Mesendoderm (in vitro differentiated cells): ENCODE measurements around the gene SEC24D.

Experiments used
- DNase-seq: peaks from one replicate; pipeline ENCODE4 v3.0.0; 2013
- H2AK5ac ChIP-seq: 2 replicates; pipeline ENCODE4 v1.6.1; 2013; ENCODE audit warnings: low read length, inconsistent platforms
- H2BK120ac ChIP-seq: 2 replicates; pipeline ENCODE4 v1.6.1; 2013; ENCODE audit warnings: low read depth, mild to moderate bottlenecking, low read length, moderate library complexity, mixed read lengths
- H2BK15ac ChIP-seq: replicated peaks from 2 replicates; pipeline ENCODE4 v1.6.1; 2013; ENCODE audit warnings: low read depth, mild to moderate bottlenecking, moderate library complexity
- H2BK5ac ChIP-seq: 2 replicates; pipeline ENCODE4 v1.6.1; 2013; ENCODE audit warnings: low read length, inconsistent platforms
- H3K18ac ChIP-seq: 2 replicates; pipeline ENCODE4 v1.6.1; 2013; ENCODE audit warnings: mild to moderate bottlenecking, low read length, mixed read lengths
- H3K23ac ChIP-seq: one replicate; pipeline ENCODE4 v1.6.1; 2013; ENCODE audit warnings: low read length
- H3K27ac ChIP-seq: 2 replicates; pipeline ENCODE4 v1.5.1; 2013; ENCODE audit warnings: low read depth, mild to moderate bottlenecking, inconsistent platforms, low read length, moderate library complexity
- H3K27me3 ChIP-seq: 2 replicates; pipeline ENCODE4 v1.6.1; 2013; ENCODE audit warnings: low read length, control low read depth, mild to moderate bottlenecking, inconsistent platforms; ENCODE audit not compliant: insufficient read depth, poor library complexity
- H3K36me3 ChIP-seq: 2 replicates; pipeline ENCODE4 v1.6.1; 2013; ENCODE audit warnings: low read length, inconsistent platforms; ENCODE audit not compliant: control insufficient read depth, insufficient read depth
- H3K4ac ChIP-seq: one replicate; pipeline ENCODE4 v1.6.1; 2013; ENCODE audit warnings: low read depth, mild to moderate bottlenecking, low read length, moderate library complexity
- H3K4me1 ChIP-seq: 2 replicates; pipeline ENCODE4 v1.6.1; 2013; ENCODE audit warnings: low read depth, low read length, inconsistent platforms; ENCODE audit not compliant: control insufficient read depth
- H3K4me2 ChIP-seq: 2 replicates; pipeline ENCODE4 v1.6.1; 2013; ENCODE audit warnings: low read length
- H3K4me3 ChIP-seq: 2 replicates; pipeline ENCODE4 v1.5.1; 2013; ENCODE audit warnings: mild to moderate bottlenecking, low read length
- H3K56ac ChIP-seq: one replicate; pipeline ENCODE4 v1.6.1; 2013; ENCODE audit warnings: low read length
- H3K79me1 ChIP-seq: 2 replicates; pipeline ENCODE4 v1.6.1; 2013; ENCODE audit warnings: low read length, inconsistent platforms
- H3K79me2 ChIP-seq: 2 replicates; pipeline ENCODE4 v1.6.1; 2013; ENCODE audit warnings: mild to moderate bottlenecking, low read length; ENCODE audit not compliant: control insufficient read depth, insufficient read depth
- H3K9ac ChIP-seq: 2 replicates; pipeline ENCODE4 v1.6.1; 2013; ENCODE audit warnings: low read length, inconsistent platforms
- H4K5ac ChIP-seq: one replicate; pipeline ENCODE4 v1.6.1; 2013; ENCODE audit warnings: low read length
- H4K8ac ChIP-seq: one replicate; pipeline ENCODE4 v1.6.1; 2013; ENCODE audit warnings: low read depth, mild to moderate bottlenecking, control low read depth, low read length, moderate library complexity
- WGBS: extraction: QIAGEN DNeasy Blood & Tissue Kit; methylation state at CpG from one replicate; pipeline ENCODE4 v1.1.7; 2013; ENCODE audit warnings: low lambda C conversion rate, missing lambda C conversion rate; ENCODE audit not compliant: insufficient coverage; ENCODE audit errors: extremely low coverage; 5-methylcytosine and 5-hydroxymethylcytosine counted together

The SEC24D gene

DNA sequence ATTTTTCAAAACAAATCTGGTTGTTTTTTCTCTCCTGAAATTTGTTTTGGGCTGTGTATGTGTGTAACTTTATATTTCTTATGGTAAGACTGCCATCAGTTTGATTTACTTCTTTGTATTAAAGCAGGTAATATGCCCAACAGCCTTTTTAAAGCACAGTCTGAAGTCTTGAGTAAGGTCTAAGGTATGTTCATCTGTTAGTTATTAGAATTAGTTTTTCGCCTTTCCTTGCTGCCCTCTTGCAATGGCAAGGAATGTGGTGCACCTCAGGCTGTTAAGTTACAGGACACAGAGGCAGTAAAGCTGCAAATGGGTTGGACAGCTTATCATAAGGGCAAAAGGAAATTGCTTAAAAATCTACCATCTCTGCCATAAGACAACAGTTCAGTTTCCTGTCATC is 79.0 kb downstream of the SEC24D start:
- H3K18ac ChIP-seq, result no peak overlapping the region
- no peak overlapping the region for H3K4me2 ChIP-seq
- no peak for DNase-seq
- H2BK5ac ChIP-seq, result no peak overlapping the region
- H3K36me3 ChIP-seq, result no peaks in the 10 kb centered on the region
- H3K4me1 ChIP-seq, result no peaks in the 10 kb centered on the region
- no CpG with 5 or more reads among the region's 1 CpG for WGBS
- no peak overlapping the region for H2BK15ac ChIP-seq
- H3K4ac ChIP-seq, result no peak overlapping the region
- no peak overlapping the region for H4K8ac ChIP-seq
- H2AK5ac ChIP-seq, result no peak overlapping the region
- no peak overlapping the region for H3K4me3 ChIP-seq
- no peaks in the 10 kb centered on the region for H3K27me3 ChIP-seq
- H3K79me1 ChIP-seq, result no peaks in the 10 kb centered on the region
- no peaks in the 10 kb centered on the region for H3K79me2 ChIP-seq
- no peak overlapping the region for H3K23ac ChIP-seq
- H2BK120ac ChIP-seq, result no peak overlapping the region
- no peak overlapping the region for H3K56ac ChIP-seq
- no peak overlapping the region for H3K27ac ChIP-seq
- no peak overlapping the region for H4K5ac ChIP-seq
- H3K9ac ChIP-seq, result no peak overlapping the region

DNA sequence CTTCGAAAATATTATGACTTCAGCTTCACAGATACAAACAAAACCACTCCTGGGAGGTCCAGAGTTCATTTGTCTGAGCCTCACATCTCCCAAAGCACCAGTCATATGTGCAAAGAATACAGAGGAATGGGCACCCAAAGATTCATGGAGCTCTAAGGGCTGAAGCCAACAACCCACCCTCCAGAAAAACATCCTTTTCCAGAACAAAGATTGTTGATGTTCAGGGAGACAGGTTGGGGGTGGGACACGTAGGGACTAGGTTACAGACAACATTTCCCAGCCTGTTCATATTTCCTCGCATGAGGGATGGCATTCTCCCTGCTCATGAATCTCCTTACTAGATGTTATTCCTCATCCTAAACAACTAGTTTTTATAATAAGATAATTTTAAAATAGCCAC is 79.5 kb downstream of the SEC24D start:
- Histone ChIP-seq H3K27me3 (no peaks in the 10 kb centered on the region), H3K36me3 (peaks cover 1% of the 10 kb centered on the region), H3K79me2 (no peaks in the 10 kb centered on the region), H3K18ac (no peak overlapping the region), H2AK5ac (no peak overlapping the region), H3K4me2 (no peak overlapping the region), H3K9ac (no peak overlapping the region), H4K8ac (no peak overlapping the region), H4K5ac (no peak overlapping the region), H3K4ac (no peak overlapping the region), H2BK15ac (no peak overlapping the region), H3K27ac (no peak overlapping the region), H3K23ac (no peak overlapping the region), H3K56ac (no peak overlapping the region), H3K4me3 (no peak overlapping the region), H2BK120ac (no peak overlapping the region), H2BK5ac (no peak overlapping the region), H3K79me1 (no peaks in the 10 kb centered on the region), H3K4me1 (no peaks in the 10 kb centered on the region)
- no CpG with 5 or more reads among the region's 3 CpGs for WGBS
- no peak for DNase-seq

DNA sequence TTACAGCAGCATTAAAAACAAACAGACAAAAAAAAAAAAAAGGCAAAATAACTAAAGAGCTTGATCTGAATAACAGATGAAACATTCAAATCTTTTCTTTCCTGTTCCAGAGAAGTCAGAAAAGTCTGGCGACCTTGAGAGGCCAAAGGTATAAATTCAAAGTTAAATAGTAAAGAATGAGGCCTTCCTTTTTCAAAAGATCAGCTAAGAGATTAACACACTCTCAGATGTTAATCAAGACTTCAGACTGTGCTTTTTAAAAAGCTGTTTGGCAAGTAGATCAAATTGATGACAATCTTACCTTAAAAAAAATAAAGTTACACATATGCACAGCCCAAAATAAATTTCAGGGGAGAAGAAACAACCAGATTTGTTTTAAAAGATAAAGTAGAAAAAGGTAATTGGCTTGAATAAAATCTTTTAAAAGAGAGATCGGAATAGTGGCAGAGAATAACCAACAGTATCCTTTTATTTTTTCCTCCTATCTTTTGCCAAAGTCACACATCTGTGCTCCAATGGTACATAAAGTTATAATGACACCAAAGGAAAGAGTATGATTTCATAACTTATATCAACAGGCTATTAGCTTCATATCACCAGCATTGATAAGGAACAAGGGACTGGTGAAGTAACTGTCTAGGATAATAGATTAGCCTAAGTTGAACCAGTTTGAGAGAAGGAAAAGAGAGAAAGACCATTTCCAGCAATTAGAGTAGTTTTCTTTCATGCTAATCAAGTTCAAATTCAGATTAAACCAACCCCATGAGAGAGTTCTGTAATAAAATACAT is 80.3 kb downstream of the SEC24D start:
- no peak overlapping the region for H3K23ac ChIP-seq
- H3K4me1 ChIP-seq, result no peaks in the 10 kb centered on the region
- H3K4me3 ChIP-seq, result no peak overlapping the region
- H2BK120ac ChIP-seq, result no peak overlapping the region
- H3K27ac ChIP-seq, result no peak overlapping the region
- H3K36me3 ChIP-seq, result peaks cover 1% of the 10 kb centered on the region
- no peaks in the 10 kb centered on the region for H3K79me2 ChIP-seq
- H3K56ac ChIP-seq, result no peak overlapping the region
- H4K8ac ChIP-seq, result no peak overlapping the region
- WGBS, result no CpG with 5 or more reads among the region's 2 CpGs
- no peaks in the 10 kb centered on the region for H3K79me1 ChIP-seq
- no peak overlapping the region for H3K4me2 ChIP-seq
- H2AK5ac ChIP-seq, result no peak overlapping the region
- H3K27me3 ChIP-seq, result no peaks in the 10 kb centered on the region
- no peak overlapping the region for H4K5ac ChIP-seq
- DNase-seq, result no peak
- no peak overlapping the region for H2BK15ac ChIP-seq
- no peak overlapping the region for H2BK5ac ChIP-seq
- H3K9ac ChIP-seq, result no peak overlapping the region
- H3K4ac ChIP-seq, result no peak overlapping the region
- no peak overlapping the region for H3K18ac ChIP-seq

DNA sequence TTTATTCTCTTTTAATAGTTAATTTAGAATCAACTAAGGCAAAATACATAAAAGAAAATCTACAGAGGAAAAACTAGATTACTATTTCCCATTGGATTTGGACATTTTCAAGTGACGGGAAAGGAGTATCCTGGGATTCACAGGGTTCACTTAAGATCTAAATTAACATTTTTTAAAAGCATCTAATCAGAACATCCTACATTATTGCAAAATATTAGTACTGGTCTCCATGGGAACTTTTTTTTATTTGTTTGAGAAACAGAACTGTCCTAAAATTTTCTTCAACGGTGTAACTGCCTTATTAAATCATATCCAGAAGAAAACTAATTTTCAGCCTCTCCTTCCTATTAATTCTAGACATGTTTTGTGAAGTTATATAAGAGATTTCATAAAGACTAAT is 81.0 kb downstream of the SEC24D start:
- Histone ChIP-seq H3K79me1 (no peaks in the 10 kb centered on the region), H3K27ac (no peak overlapping the region), H3K9ac (no peak overlapping the region), H3K4ac (no peak overlapping the region), H3K23ac (no peak overlapping the region), H3K56ac (no peak overlapping the region), H2AK5ac (no peak overlapping the region), H4K5ac (no peak overlapping the region), H3K4me2 (no peak overlapping the region), H3K18ac (no peak overlapping the region), H3K79me2 (no peaks in the 10 kb centered on the region), H3K27me3 (no peaks in the 10 kb centered on the region), H2BK5ac (no peak overlapping the region), H3K36me3 (peaks cover 1% of the 10 kb centered on the region), H2BK120ac (no peak overlapping the region), H2BK15ac (no peak overlapping the region), H4K8ac (no peak overlapping the region), H3K4me1 (no peaks in the 10 kb centered on the region), H3K4me3 (no peak overlapping the region)
- no CpG with 5 or more reads among the region's 2 CpGs for WGBS
- DNase-seq, result no peak

DNA sequence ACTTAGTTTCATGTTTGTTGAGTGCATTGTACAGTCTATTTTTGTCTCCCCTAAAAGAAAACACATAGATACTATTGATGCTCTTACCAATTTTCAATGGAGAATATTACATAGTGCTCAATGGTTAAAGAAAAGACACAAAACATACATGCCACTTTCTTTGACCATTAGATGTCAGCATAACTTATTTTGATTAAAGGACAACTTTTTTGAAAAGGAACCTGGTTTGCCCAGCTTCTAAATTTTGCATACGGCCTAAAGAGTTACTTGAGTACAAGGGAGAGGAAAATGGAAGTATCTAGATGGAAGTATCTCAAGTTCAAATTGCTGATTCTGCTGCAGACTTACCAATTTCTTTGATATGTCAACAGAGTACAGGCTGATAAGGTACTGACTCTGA is 82.2 kb downstream of the SEC24D start:
- no peak overlapping the region for H3K18ac ChIP-seq
- H3K56ac ChIP-seq, result no peak overlapping the region
- no peak overlapping the region for H3K9ac ChIP-seq
- H3K4ac ChIP-seq, result no peak overlapping the region
- H4K8ac ChIP-seq, result no peak overlapping the region
- no peak overlapping the region for H2BK5ac ChIP-seq
- no peak overlapping the region for H4K5ac ChIP-seq
- H3K27me3 ChIP-seq, result no peaks in the 10 kb centered on the region
- H3K4me1 ChIP-seq, result no peaks in the 10 kb centered on the region
- no peak overlapping the region for H2BK15ac ChIP-seq
- no peak overlapping the region for H3K4me3 ChIP-seq
- no peak for DNase-seq
- no peak overlapping the region for H2BK120ac ChIP-seq
- whole genome bisulfite sequencing, result no CpG with 5 or more reads among the region's 1 CpG
- H3K23ac ChIP-seq, result no peak overlapping the region
- peaks cover 1% of the 10 kb centered on the region for H3K36me3 ChIP-seq
- no peak overlapping the region for H3K4me2 ChIP-seq
- H2AK5ac ChIP-seq, result no peak overlapping the region
- no peak overlapping the region for H3K27ac ChIP-seq
- no peaks in the 10 kb centered on the region for H3K79me2 ChIP-seq
- no peaks in the 10 kb centered on the region for H3K79me1 ChIP-seq

DNA sequence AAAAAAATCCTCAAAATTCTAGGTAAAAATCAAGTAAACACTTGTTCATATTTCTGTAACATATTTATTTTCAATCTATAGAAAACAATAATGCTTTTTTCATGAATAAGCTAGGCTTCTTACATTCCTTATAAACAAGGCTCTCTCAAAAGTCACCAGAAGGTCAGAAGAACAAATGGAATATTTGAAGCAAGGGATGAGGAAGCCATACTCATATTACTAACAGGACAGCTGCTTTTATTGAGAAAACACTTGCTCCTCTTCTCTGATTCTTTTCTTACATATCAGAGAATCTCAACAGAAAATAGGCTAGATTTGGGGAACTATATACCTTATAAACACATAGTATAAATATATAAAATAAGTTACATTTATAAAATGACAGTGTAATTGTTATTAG is 82.8 kb downstream of the SEC24D start:
- H3K23ac ChIP-seq, result no peak overlapping the region
- H3K9ac ChIP-seq, result no peak overlapping the region
- H3K36me3 ChIP-seq, result peaks cover 1% of the 10 kb centered on the region
- H4K5ac ChIP-seq, result no peak overlapping the region
- H3K56ac ChIP-seq, result no peak overlapping the region
- H3K4me3 ChIP-seq, result no peak overlapping the region
- no peaks in the 10 kb centered on the region for H3K4me1 ChIP-seq
- no peaks in the 10 kb centered on the region for H3K79me2 ChIP-seq
- H2BK5ac ChIP-seq, result no peak overlapping the region
- H2BK120ac ChIP-seq, result no peak overlapping the region
- no peak overlapping the region for H4K8ac ChIP-seq
- no peak overlapping the region for H3K4me2 ChIP-seq
- no peak overlapping the region for H3K4ac ChIP-seq
- no peak overlapping the region for H3K27ac ChIP-seq
- no peak overlapping the region for H2AK5ac ChIP-seq
- H3K27me3 ChIP-seq, result no peaks in the 10 kb centered on the region
- no peak overlapping the region for H2BK15ac ChIP-seq
- no peak overlapping the region for H3K18ac ChIP-seq
- H3K79me1 ChIP-seq, result no peaks in the 10 kb centered on the region
- DNase-seq, result no peak
